Femur (tissue), 1 donor: ENCODE results near the gene SOX13.
A peak's percentile ranks its signal among the peaks of the same experiment; 100 is the strongest.

Experiments
- DNase-seq: peaks from one replicate; pipeline ENCODE4 v3.0.0-alpha.2; 2017

Gene SOX13

GRCh38 chr1:204132718-204133117, 59.8 kb downstream of the SOX13 start:
- no peak for DNase-seq

- no peak for DNase-seq
Measured at GRCh38 chr1:204134103-204134502, 61.2 kb downstream of the SOX13 start.

DNA sequence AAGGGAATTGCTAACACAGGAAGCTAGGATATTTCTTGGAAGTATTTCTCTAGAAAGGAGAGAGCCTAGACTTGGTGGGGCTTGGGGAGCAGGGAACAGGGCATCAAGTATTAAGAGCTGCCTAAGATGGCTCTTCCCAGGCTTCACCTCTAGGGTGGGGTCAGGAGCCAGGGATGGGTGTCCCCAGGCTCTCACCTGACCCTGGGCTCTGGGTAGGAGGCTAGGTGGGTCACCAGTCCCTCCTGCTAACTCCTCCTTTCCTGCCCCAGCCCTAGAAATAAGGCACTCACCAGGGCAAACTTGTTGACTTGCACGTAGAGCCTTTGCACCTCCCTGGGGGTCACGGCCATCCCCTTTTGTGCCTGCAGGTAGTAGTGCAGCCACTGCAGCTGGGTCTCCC, 63.9 kb downstream of the SOX13 start:
- no peak for DNase-seq

GRCh38 chr1:204139088-204139487, 66.2 kb downstream of the SOX13 start:
- no peak for DNase-seq

- DNase-seq: no peak
Measured at GRCh38 chr1:204139952-204140351, 67.0 kb downstream of the SOX13 start.

DNA sequence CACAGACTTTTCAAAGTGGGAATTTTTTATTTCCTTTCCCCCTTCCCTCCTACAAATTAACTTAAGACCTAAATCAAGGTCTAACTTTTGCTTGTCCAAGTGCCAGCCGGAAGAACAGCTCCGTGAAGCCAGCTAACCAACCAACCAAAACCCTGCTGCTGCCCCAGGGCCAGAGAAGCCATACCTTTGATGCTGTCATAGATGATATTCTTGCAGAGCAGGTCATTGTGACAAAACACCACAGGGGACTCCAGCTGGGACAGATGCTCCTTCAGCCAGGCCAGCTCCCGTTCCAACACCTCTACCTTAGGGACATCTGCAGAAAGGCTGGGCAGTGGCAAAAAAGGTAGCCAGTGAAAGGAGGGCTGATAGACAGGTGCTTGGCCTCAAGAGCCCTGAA, 68.2 kb downstream of the SOX13 start:
- DNase-seq: no peak

DNA sequence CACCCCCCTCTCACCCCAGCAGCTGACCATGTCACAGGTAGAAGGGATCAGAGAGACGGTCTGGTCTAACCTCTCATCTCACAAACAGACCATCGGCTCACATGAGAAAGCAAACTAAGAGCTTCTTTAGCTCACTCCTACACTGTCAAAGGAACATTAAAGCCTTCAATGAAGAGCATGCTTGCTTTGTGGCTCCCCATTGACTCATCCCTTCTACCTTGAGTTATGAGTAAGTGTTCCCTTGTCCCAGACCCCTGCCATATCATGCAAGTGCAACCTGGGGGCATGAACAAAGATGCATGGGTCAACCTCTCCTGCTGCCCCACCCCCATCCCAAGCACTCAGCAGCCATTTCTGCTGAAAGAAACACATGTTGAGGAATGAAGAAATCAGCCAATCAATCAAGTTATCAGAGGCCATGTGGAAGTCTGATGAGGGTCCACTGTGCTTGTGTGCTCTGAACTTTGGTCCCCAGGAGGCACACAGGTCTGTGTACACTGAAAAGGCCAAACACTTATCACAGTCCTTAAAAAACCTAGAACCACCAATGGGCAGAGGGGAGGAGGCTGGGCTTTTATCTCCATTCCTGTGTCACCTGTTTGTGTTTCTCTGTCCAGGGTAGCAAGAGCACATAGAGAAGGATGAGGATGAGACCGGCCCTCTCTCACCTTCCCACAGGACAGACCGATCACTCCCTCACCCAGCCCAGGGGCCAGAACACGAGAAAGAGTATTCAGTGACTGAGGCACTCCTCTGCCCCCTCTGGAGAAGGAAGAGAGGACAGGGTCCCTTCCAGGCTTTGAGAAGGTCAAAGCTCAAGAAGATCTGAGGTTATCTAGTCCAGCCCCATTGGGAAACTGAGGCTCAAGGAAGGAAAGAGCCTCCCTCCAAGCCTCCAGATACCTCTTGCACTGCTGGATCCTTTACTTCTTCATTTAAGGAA, 69.4 kb downstream of the SOX13 start:
- DNase-seq: no peak

DNA sequence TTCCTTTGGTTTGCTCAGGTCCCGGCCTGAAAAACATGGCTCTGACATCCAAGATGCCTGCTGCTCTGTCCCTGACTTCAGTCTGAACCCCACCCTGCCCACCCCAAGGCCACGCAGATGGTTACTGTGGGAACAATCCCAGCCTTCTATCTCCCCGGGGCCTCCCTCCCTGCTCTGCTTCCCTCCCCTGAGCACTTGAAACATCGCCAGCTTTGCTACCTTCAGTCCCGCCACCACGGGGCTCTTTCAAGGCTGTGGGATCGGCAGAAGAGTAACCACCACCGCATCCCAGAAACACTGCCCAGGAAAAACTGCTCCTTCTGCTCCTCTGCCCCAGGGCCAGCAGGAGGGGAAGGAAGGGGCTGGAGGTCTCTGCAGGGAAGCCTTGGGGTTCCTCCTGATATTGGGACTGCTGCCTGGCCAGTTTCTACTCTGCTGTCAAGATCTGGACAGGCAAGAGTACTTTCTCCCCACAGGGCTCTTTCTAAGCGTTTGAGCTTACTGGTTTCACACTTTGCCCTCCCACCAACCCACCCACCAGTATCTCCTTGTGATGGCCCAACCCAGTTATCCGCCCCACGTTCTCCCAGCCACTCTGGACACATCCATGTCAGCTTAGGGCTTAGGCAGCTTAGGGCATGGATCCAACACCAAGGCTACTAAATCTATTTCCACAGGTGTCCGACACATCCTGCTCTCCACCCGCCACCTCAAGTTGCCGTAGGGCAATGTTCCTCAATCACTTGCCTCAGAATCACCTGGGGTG, 70.5 kb downstream of the SOX13 start:
- no peak for DNase-seq

DNA sequence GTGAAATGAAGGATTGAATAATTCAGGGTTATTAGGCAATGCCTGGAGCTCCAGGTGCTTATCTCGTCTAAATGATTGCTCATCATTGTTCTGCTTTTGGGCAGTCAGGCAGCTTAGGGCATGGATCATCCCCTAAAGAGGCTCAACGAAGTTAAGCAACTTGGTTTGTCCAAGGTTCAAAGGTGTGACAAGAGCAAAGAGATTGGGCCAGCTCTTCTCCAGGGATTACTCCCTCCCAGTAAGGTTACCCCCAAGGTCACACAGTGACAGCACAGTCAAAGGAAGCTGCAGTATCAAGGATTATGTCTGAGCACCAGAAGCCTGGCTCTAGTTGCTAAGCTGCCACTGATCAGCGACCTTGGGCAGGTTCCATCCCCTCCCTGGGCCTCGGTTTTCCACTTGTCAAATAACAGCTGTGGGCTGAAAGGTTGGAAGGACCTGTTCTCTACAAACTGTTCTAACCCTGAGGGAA, 72.2 kb downstream of the SOX13 start:
- DNase-seq: no peak

DNA sequence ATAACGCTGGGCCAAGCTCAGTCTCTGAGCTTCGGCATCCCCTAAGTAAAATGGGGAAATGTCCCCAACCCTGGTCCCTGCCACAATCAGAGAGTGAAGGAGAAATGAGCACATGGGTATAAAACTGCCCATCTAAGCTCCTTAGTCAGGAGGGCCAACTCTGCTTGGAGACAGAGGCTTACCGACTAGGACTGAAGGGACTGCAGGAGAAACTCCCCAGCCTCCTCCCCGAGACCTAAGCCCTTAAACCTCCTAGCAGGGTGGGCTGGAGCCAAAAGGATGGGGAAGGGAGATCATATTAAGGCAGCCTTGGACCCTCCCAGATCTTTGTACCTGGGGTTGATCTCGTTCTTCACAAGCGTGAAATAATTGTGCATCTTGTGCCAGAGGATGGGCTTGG, 73.4 kb downstream of the SOX13 start:
- DNase-seq: no peak

DNA sequence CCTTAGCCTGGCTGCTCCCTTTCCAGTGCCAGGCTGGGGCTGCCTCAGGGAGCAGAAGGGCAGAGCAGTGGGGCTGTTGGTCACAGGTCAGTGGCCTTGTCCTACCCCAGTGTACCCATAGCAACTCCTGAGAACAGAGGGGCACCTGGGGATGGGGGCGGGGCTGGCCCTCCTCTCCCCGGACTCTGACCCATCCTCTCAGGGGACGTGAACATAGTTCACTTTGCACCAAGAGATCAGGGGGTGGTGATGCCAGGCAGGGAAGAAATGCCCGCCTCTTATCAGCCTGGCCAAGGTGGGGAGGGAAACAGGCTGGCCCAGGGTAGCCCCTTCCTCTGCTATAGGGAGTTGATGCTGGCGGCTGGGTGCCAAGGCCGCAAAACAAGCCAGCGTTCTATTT, 74.0 kb downstream of the SOX13 start:
- no peak for DNase-seq

DNA sequence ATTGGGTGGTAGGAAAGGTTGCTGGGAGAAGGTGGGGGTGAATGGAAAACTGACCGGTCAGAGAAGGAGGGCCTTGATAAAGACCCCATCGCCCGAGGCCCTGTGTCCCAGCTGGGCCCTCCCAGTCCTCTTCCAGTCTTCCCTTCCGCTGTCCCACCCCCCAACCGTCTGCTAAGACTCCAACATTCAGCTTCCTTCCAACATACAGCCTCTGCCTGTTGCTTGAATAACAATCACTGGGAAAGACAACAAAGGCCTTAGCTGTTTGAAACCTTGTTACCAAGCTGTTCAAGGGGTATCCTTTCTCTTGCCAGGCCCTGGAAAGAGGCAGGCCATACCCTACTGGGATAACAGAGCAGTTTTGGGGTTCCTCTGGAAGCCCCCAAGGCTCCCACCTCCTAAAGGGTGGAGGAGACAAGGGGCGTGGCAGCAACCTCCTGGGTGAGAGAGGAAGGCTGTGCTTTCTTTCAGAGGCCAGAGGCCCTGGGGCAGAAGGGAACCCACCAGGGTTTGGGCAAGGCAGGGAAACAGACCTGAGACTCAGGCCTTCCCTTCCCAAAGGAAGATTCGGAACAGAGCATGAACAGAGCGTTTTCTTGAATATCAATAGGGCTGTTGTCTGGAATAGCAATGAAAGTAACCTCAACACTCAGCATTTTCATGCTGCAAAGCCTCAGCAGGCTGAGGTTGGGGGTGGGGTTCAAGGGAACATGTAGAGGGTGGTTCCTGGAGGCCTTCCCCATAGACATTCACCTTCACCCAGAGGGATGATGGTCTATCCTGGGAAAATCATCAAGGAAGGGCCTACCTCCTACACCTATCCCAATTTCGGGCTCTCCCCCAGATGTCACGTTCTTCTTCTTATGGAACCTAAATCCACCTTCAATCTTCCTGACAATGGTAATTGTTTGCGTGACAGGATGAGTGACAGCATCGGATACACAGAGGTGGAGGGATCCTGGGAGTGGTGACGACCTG, 74.8 kb downstream of the SOX13 start:
- DNase-seq: no peak

DNA sequence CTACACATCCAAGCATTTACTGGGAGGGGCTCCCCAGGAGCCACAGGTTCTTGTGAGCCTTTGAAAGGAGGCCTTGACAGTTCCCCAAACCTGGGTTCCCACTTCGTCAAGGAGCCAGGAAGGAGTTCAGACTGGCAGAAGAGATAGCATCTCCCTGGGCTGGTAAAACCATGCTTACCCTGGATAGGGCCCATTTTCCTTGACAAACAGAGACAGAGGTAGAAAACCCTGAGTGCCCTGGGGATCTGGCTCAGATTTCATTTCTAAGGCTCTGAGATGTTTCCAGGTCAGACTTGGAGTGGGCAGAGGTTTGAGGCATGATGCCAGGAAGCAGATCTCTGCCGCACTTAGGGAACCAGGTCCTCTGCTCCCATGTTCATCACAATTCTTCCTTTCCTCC, 76.2 kb downstream of the SOX13 start:
- DNase-seq: no peak

DNA sequence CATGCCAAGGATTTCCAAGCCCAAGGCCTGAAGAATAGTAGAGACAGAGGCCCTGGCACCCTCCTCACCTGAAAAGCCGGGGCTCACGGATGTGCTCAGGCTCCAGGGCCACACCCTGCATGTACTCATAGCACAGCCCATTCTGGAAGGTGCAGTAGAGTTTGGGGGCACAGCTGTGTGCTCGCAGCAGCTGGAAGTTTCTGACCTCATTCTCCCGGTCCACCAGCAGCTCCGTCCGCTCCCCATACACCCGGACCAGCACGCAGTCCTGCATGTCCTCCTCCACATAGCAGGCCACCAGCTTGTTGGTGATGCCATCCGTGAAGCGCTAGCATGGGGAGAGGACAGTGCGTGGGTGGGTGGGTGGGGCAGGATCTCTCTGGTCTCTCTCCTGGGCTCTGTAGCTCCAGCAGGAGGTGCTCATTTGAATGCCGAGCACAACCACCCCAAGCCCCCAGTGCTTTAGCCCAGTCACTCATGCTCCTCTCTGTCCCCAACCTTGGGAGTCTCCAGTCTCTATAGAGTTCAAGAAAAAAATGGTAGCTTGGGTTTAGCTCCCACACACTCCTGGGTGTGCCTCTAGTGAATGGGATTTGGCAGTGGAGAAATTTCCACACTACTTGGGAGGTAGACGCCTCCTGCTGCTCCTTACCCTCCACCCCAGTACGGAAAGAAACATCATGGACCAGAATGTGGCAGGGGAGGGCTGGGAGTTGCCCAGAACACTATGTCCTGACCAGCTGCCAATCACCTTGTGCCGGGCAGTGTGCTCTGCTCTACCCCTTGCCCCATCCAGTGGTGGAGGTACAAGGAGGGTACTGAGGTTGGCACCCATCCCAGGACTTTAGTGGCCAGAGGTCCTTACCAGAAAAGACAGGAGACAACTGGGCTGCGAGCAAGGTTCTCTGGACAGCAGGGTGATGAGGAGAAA, 77.0 kb downstream of the SOX13 start:
- no peak for DNase-seq

- DNase-seq: peak; percentile 35
Measured at GRCh38 chr1:204150702-204151551, 78.0 kb downstream of the SOX13 start.

- peak; percentile 83 for DNase-seq
Measured at GRCh38 chr1:204151552-204152309, 78.8 kb downstream of the SOX13 start, which contains the start of gene ETNK2. ETNK2 (minus strand) TSS chr1:204152044; CDS start chr1:204151852, 192 bp downstream.

GRCh38 chr1:204152310-204153044, 79.6 kb downstream of the SOX13 start:
- DNase-seq: no peak

DNA sequence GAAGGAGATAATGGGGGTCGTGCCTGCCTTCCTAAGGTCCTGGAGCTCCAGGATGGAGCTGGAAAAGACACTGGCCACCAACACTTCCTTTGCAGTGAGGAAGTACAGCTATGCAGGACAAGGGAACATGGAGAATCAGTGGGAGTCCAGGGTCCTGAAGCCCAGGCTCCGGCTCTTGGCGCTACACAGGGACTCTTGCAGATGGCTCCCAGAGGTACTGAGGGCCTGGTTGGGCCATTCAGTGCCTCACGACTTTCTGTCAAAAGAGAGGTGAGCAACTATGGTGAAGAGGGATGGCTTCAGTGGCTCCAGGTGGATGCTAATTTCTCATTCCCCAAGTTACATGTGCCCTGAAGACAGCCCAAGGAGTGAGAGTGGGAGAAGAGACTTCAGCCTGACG, 80.8 kb downstream of the SOX13 start:
- no peak for DNase-seq
